Mesenchymal stem cell (in vitro differentiated cells and primary cell): ENCODE measurements around the gene IMMP1L.

Experiments
- DNase-seq: peaks from one replicate; pipeline ENCODE4 v3.0.0-alpha.2; 2013
- H2AFZ ChIP-seq: one replicate; pipeline ENCODE4 v1.6.1; 2013; ENCODE audit warnings: low read depth, mild to moderate bottlenecking, control low read depth, inconsistent platforms, low read length, moderate library complexity
- H2AK5ac ChIP-seq: 2 replicates; pipeline ENCODE4 v1.6.1; 2013; ENCODE audit warnings: low read length, moderate library complexity, mild to moderate bottlenecking, inconsistent platforms; ENCODE audit not compliant: severe bottlenecking
- H2BK120ac ChIP-seq: one replicate; pipeline ENCODE4 v1.6.1; 2013; ENCODE audit warnings: low read depth, mild to moderate bottlenecking, inconsistent platforms, low read length, moderate library complexity
- H2BK12ac ChIP-seq, 2 experiments: one replicate each; pipeline ENCODE4 v1.6.1; 2013; ENCODE audit warnings: inconsistent platforms in 2 of 2, low read length in 2 of 2, mild to moderate bottlenecking in 2 of 2, moderate library complexity in 2 of 2, control low read depth in 1 of 2
- H2BK15ac ChIP-seq: one replicate; pipeline ENCODE4 v1.6.1; 2013; ENCODE audit warnings: mild to moderate bottlenecking, low read depth, inconsistent platforms; ENCODE audit not compliant: poor library complexity, severe bottlenecking
- H2BK5ac ChIP-seq: 2 replicates; pipeline ENCODE4 v1.6.1; 2013; ENCODE audit warnings: low read depth, mild to moderate bottlenecking, low read length, control low read depth, inconsistent platforms; ENCODE audit not compliant: poor library complexity, severe bottlenecking
- H3K14ac ChIP-seq, 2 experiments: one replicate each; pipeline ENCODE4 v1.6.1; 2013; ENCODE audit warnings: inconsistent platforms in 2 of 2, low read length in 2 of 2, control low read depth in 1 of 2, mild to moderate bottlenecking in 1 of 2, moderate library complexity in 1 of 2
- H3K18ac ChIP-seq, 2 experiments: one replicate each; pipeline ENCODE4 v1.6.1; 2013; ENCODE audit warnings: inconsistent platforms in 2 of 2, low read length in 2 of 2, control low read depth in 1 of 2, low read depth in 1 of 2, mild to moderate bottlenecking in 1 of 2
- H3K23ac ChIP-seq, 2 experiments: one replicate each; pipeline ENCODE4 v1.6.1; 2013; ENCODE audit warnings: inconsistent platforms in 2 of 2, low read length in 2 of 2, mild to moderate bottlenecking in 2 of 2, moderate library complexity in 2 of 2, control low read depth in 1 of 2
- H3K27ac ChIP-seq: 2 replicates; pipeline ENCODE4 v1.5.1; 2013; ENCODE audit warnings: mild to moderate bottlenecking, moderate library complexity, low read length, control low read depth, inconsistent platforms; ENCODE audit not compliant: poor library complexity, severe bottlenecking
- H3K27me3 ChIP-seq, 2 experiments: 2 replicates each; pipeline versions ENCODE4 v1.6.1 to v1.7.0; 2013; ENCODE audit warnings: low read length in 2 of 2, mild to moderate bottlenecking in 2 of 2, moderate library complexity in 2 of 2, control low read depth in 1 of 2, inconsistent platforms in 1 of 2; ENCODE audit not compliant: control insufficient read depth in 1 of 2, insufficient read depth in 1 of 2
- H3K36me3 ChIP-seq, 2 experiments: 2 replicates each; pipeline versions ENCODE4 v1.6.1 to v1.7.0; 2013; ENCODE audit warnings: low read length in 2 of 2, control low read depth in 1 of 2, inconsistent platforms in 1 of 2, low read depth in 1 of 2, mild to moderate bottlenecking in 1 of 2; ENCODE audit not compliant: insufficient read depth in 2 of 2, control insufficient read depth in 1 of 2
- H3K4ac ChIP-seq, 2 experiments: one replicate each; pipeline ENCODE4 v1.6.1; 2013; ENCODE audit warnings: inconsistent platforms in 2 of 2, low read length in 2 of 2, mild to moderate bottlenecking in 2 of 2, moderate library complexity in 2 of 2, control low read depth in 1 of 2, low read depth in 1 of 2
- H3K4me1 ChIP-seq: 2 replicates; pipeline ENCODE4 v1.6.1; 2013; ENCODE audit warnings: low read depth, low read length, control low read depth; ENCODE audit not compliant: control insufficient read depth, insufficient read depth
- H3K4me2 ChIP-seq: 2 replicates; pipeline ENCODE4 v1.6.1; 2013; ENCODE audit warnings: low read length, mild to moderate bottlenecking, inconsistent platforms; ENCODE audit not compliant: poor library complexity, severe bottlenecking
- H3K4me3 ChIP-seq, 2 experiments: 2 replicates each; pipeline versions ENCODE4 v1.5.1 to v1.7.0; 2013; ENCODE audit warnings: low read length in 2 of 2, mild to moderate bottlenecking in 2 of 2, control low read depth in 1 of 2, low read depth in 1 of 2; ENCODE audit not compliant: insufficient read depth in 1 of 2
- H3K79me1 ChIP-seq: replicated peaks from 2 replicates; pipeline ENCODE4 v1.6.1; 2013; ENCODE audit warnings: mild to moderate bottlenecking, control low read depth, low read length, inconsistent platforms; ENCODE audit not compliant: poor library complexity, severe bottlenecking
- H3K9ac ChIP-seq: 2 replicates; pipeline ENCODE4 v1.7.0; 2013; ENCODE audit warnings: mild to moderate bottlenecking, low read length, moderate library complexity
- H3K9me3 ChIP-seq: 2 replicates; pipeline ENCODE4 v1.7.0; 2013; ENCODE audit warnings: mild to moderate bottlenecking, low read length; ENCODE audit not compliant: control insufficient read depth
- H4K8ac ChIP-seq: one replicate; pipeline ENCODE4 v1.6.1; 2013; ENCODE audit warnings: inconsistent platforms, mild to moderate bottlenecking, low read length, moderate library complexity
- H4K91ac ChIP-seq: one replicate; pipeline ENCODE4 v1.6.1; 2013; ENCODE audit warnings: mild to moderate bottlenecking, low read length, inconsistent platforms
- WGBS: methylation state at CpG from one replicate; pipeline ENCODE4 v1.1.7; 2013; ENCODE audit warnings: mixed read lengths; 5-methylcytosine and 5-hydroxymethylcytosine counted together

Gene IMMP1L

GRCh38 chr11:31433851-31434250, 75.6 kb downstream of the IMMP1L start:
- H3K27ac ChIP-seq: no peak overlapping the region
- no peaks in the 10 kb centered on the region for H3K27me3 ChIP-seq
- no peaks in the 10 kb centered on the region for H3K79me1 ChIP-seq
- H4K91ac ChIP-seq: no peak overlapping the region
- peaks cover 0 to 25% of the 10 kb centered on the region in 2 experiments for H3K36me3 ChIP-seq
- no peaks in the 10 kb centered on the region for H3K4me1 ChIP-seq
- no peaks in the 10 kb centered on the region for H3K9me3 ChIP-seq
- H3K4ac ChIP-seq: no peak overlapping the region
- H2BK15ac ChIP-seq: no peak overlapping the region
- no peak overlapping the region for H3K9ac ChIP-seq
- H2AFZ ChIP-seq: no peak overlapping the region
- H2AK5ac ChIP-seq: no peak overlapping the region
- no peak overlapping the region for H3K23ac ChIP-seq
- no peak overlapping the region for H3K14ac ChIP-seq
- DNase-seq: no peak
- H3K4me2 ChIP-seq: no peak overlapping the region
- no peak overlapping the region for H2BK5ac ChIP-seq
- H3K4me3 ChIP-seq: no peak overlapping the region
- WGBS: no CpG with 5 or more reads among the region's 1 CpG
- H2BK120ac ChIP-seq: no peak overlapping the region
- H4K8ac ChIP-seq: no peak overlapping the region
- no peak overlapping the region for H2BK12ac ChIP-seq
- H3K18ac ChIP-seq: no peak overlapping the region

- no peaks in the 10 kb centered on the region for H3K4me1 ChIP-seq
- no peak for DNase-seq
- H2AFZ ChIP-seq: no peak overlapping the region
- H4K8ac ChIP-seq: no peak overlapping the region
- no peak overlapping the region for H3K18ac ChIP-seq
- no peaks in the 10 kb centered on the region for H3K9me3 ChIP-seq
- H2BK5ac ChIP-seq: no peak overlapping the region
- no peak overlapping the region for H3K23ac ChIP-seq
- H2AK5ac ChIP-seq: no peak overlapping the region
- H3K14ac ChIP-seq: no peak overlapping the region
- no peaks in the 10 kb centered on the region for H3K27me3 ChIP-seq
- H3K36me3 ChIP-seq: peaks cover 0 to 4% of the 10 kb centered on the region in 2 experiments
- H3K4me3 ChIP-seq: no peak overlapping the region
- no peak overlapping the region for H3K4ac ChIP-seq
- H3K9ac ChIP-seq: no peak overlapping the region
- H2BK15ac ChIP-seq: no peak overlapping the region
- no peak overlapping the region for H2BK12ac ChIP-seq
- H2BK120ac ChIP-seq: no peak overlapping the region
- H4K91ac ChIP-seq: no peak overlapping the region
- H3K4me2 ChIP-seq: no peak overlapping the region
- H3K79me1 ChIP-seq: peaks cover 2% of the 10 kb centered on the region
- no peak overlapping the region for H3K27ac ChIP-seq
These were observed 84.8 kb downstream of the IMMP1L start for GRCh38 chr11:31424652-31425051.

GRCh38 chr11:31422703-31423102, 86.7 kb downstream of the IMMP1L start:
- Histone ChIP-seq H3K18ac (no peak overlapping the region), H3K4me3 (no peak overlapping the region), H2AFZ (no peak overlapping the region), H3K9me3 (no peaks in the 10 kb centered on the region), H2AK5ac (no peak overlapping the region), H3K4ac (no peak overlapping the region), H3K4me1 (no peaks in the 10 kb centered on the region), H3K14ac (no peak overlapping the region), H4K8ac (no peak overlapping the region), H2BK15ac (no peak overlapping the region), H4K91ac (no peak overlapping the region), H3K79me1 (peaks cover 2% of the 10 kb centered on the region), H3K9ac (no peak overlapping the region), H3K36me3 (no peaks in the 10 kb centered on the region), H3K23ac (no peak overlapping the region), H2BK120ac (no peak overlapping the region), H3K27me3 (no peaks in the 10 kb centered on the region), H2BK5ac (no peak overlapping the region), H3K27ac (no peak overlapping the region), H3K4me2 (no peak overlapping the region), H2BK12ac (no peak overlapping the region)
- 94% methylated on average over 1 of the region's 1 CpG for WGBS
- DNase-seq: no peak

DNA sequence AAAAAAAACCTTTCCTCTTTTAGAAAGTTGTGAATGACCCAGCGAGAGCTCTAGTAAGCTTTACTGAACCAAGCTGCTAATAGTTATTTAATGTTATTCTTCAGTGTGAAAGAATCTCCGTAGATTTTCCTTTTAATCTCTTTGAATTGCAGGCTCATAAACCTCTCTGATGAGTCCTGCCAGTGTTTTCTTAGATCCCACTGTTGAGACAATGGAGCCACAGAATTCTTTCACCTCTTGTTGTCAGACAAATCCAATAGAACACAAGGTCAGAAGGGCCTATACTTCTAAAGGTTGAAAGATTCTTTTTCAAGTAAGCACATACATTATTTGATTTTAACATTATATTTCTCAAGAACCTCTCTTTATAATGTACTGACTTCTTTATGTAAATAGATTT, 87.6 kb downstream of the IMMP1L start:
- Histone ChIP-seq H3K79me1 (no peaks in the 10 kb centered on the region), H3K36me3 (no peaks in the 10 kb centered on the region), H2AFZ (no peak overlapping the region), H3K27me3 (no peaks in the 10 kb centered on the region), H3K14ac (no peak overlapping the region), H2BK12ac (no peak overlapping the region), H2BK120ac (no peak overlapping the region), H2BK15ac (no peak overlapping the region), H3K27ac (no peak overlapping the region), H3K4me2 (no peak overlapping the region), H3K4me3 (no peak overlapping the region), H2AK5ac (no peak overlapping the region), H3K9me3 (no peaks in the 10 kb centered on the region), H2BK5ac (no peak overlapping the region), H3K4me1 (no peaks in the 10 kb centered on the region), H3K18ac (no peak overlapping the region), H4K8ac (no peak overlapping the region), H3K23ac (no peak overlapping the region), H4K91ac (no peak overlapping the region), H3K9ac (no peak overlapping the region), H3K4ac (no peak overlapping the region)
- DNase-seq: no peak
- WGBS: 89% methylated on average over 1 of the region's 2 CpGs
